HUES6 (cell line): ENCODE measurements around the gene HSD11B2.

Experiments used
- H3K27ac ChIP-seq: 2 replicates; pipeline ENCODE4 v1.7.0; 2013; ENCODE audit warnings: low read depth, mild to moderate bottlenecking, low read length, inconsistent platforms
- H3K27me3 ChIP-seq: 2 replicates; pipeline ENCODE4 v1.6.1; 2013; ENCODE audit warnings: low read length; ENCODE audit not compliant: control insufficient read depth, insufficient read depth
- H3K36me3 ChIP-seq: 2 replicates; pipeline ENCODE4 v1.6.1; 2013; ENCODE audit warnings: low read length; ENCODE audit not compliant: control insufficient read depth, insufficient read depth
- H3K4me1 ChIP-seq: 2 replicates; pipeline ENCODE4 v1.6.1; 2013; ENCODE audit warnings: low read length; ENCODE audit not compliant: control insufficient read depth, insufficient read depth
- H3K4me3 ChIP-seq: 2 replicates; pipeline ENCODE4 v1.5.1; 2013; ENCODE audit warnings: low read depth, low read length
- H3K9ac ChIP-seq: one replicate; pipeline ENCODE4 v1.6.1; 2013; ENCODE audit warnings: mild to moderate bottlenecking, low read length
- H3K9me3 ChIP-seq: 2 replicates; pipeline ENCODE4 v1.6.1; 2013; ENCODE audit warnings: low read depth, low read length; ENCODE audit not compliant: control insufficient read depth, insufficient read depth

HSD11B2 gene

GRCh38 chr16:67459066-67459860 is 28.3 kb downstream of the HSD11B2 start:
- H3K27ac ChIP-seq, result no peak overlapping the region
- H3K9me3 ChIP-seq, result no peaks in the 10 kb centered on the region
- no peak overlapping the region for H3K4me3 ChIP-seq
- H3K4me1 ChIP-seq, result no peaks in the 10 kb centered on the region; the same call in 1 of the 2 replicates
- no peaks in the 10 kb centered on the region for H3K36me3 ChIP-seq
- H3K9ac ChIP-seq, result no peak overlapping the region
- no peaks in the 10 kb centered on the region for H3K27me3 ChIP-seq

GRCh38 chr16:67459861-67460150 is 28.9 kb downstream of the HSD11B2 start:
- no peaks in the 10 kb centered on the region for H3K9me3 ChIP-seq
- no peak overlapping the region for H3K9ac ChIP-seq
- H3K27me3 ChIP-seq, result no peaks in the 10 kb centered on the region
- H3K36me3 ChIP-seq, result no peaks in the 10 kb centered on the region
- H3K4me3 ChIP-seq, result no peak overlapping the region
- no peaks in the 10 kb centered on the region for H3K4me1 ChIP-seq
- H3K27ac ChIP-seq, result no peak overlapping the region

- Histone ChIP-seq H3K36me3 (no peaks in the 10 kb centered on the region), H3K27me3 (no peaks in the 10 kb centered on the region), H3K27ac (no peak overlapping the region), H3K4me3 (no peak overlapping the region), H3K4me1 (no peaks in the 10 kb centered on the region), H3K9ac (no peak overlapping the region), H3K9me3 (no peaks in the 10 kb centered on the region)
Measured at GRCh38 chr16:67460168-67460567, 29.2 kb downstream of the HSD11B2 start.

GRCh38 chr16:67460961-67461360 is 30.0 kb downstream of the HSD11B2 start:
- H3K27me3 ChIP-seq, result no peaks in the 10 kb centered on the region
- peaks cover 4% of the 10 kb centered on the region; the same call in 1 of the 2 replicates for H3K4me1 ChIP-seq
- H3K4me3 ChIP-seq, result no peak overlapping the region
- H3K9ac ChIP-seq, result no peak overlapping the region
- no peak overlapping the region for H3K27ac ChIP-seq
- H3K36me3 ChIP-seq, result no peaks in the 10 kb centered on the region
- H3K9me3 ChIP-seq, result no peaks in the 10 kb centered on the region

GRCh38 chr16:67461600-67462278 is 30.8 kb downstream of the HSD11B2 start:
- no peaks in the 10 kb centered on the region for H3K36me3 ChIP-seq
- no peak overlapping the region for H3K9ac ChIP-seq
- no peaks in the 10 kb centered on the region for H3K9me3 ChIP-seq
- H3K27me3 ChIP-seq, result no peaks in the 10 kb centered on the region
- H3K4me3 ChIP-seq, result no peak overlapping the region
- H3K4me1 ChIP-seq, result peaks cover 4% of the 10 kb centered on the region; the same call in 1 of the 2 replicates
- no peak overlapping the region for H3K27ac ChIP-seq

GRCh38 chr16:67462279-67462655 is 31.3 kb downstream of the HSD11B2 start:
- Histone ChIP-seq H3K9me3 (no peaks in the 10 kb centered on the region), H3K4me3 (no peak overlapping the region), H3K27me3 (no peaks in the 10 kb centered on the region), H3K9ac (no peak overlapping the region), H3K27ac (no peak overlapping the region), H3K4me1 (peaks cover 4% of the 10 kb centered on the region; the same call in 1 of the 2 replicates), H3K36me3 (no peaks in the 10 kb centered on the region)

- Histone ChIP-seq H3K4me1 (peaks cover 4% of the 10 kb centered on the region; the same call in 1 of the 2 replicates), H3K9ac (no peak overlapping the region), H3K27ac (no peak overlapping the region), H3K9me3 (no peaks in the 10 kb centered on the region), H3K36me3 (no peaks in the 10 kb centered on the region), H3K27me3 (no peaks in the 10 kb centered on the region), H3K4me3 (no peak overlapping the region)
Measured at GRCh38 chr16:67463059-67463458, 32.1 kb downstream of the HSD11B2 start.

GRCh38 chr16:67463691-67464090 is 32.8 kb downstream of the HSD11B2 start:
- Histone ChIP-seq H3K36me3 (no peaks in the 10 kb centered on the region), H3K27ac (no peak overlapping the region), H3K9ac (no peak overlapping the region), H3K9me3 (no peaks in the 10 kb centered on the region), H3K27me3 (no peaks in the 10 kb centered on the region), H3K4me3 (no peak overlapping the region), H3K4me1 (peaks cover 4% of the 10 kb centered on the region; the same call in 1 of the 2 replicates)

GRCh38 chr16:67464565-67464964 is 33.6 kb downstream of the HSD11B2 start:
- H3K9me3 ChIP-seq, result no peaks in the 10 kb centered on the region

GRCh38 chr16:67466581-67466980 is 35.7 kb downstream of the HSD11B2 start:
- H3K36me3 ChIP-seq, result no peaks in the 10 kb centered on the region
- no peak overlapping the region for H3K4me3 ChIP-seq
- H3K9me3 ChIP-seq, result no peaks in the 10 kb centered on the region
- no peak overlapping the region for H3K27ac ChIP-seq
- peaks cover 4% of the 10 kb centered on the region; the same call in 1 of the 2 replicates for H3K4me1 ChIP-seq
- no peaks in the 10 kb centered on the region for H3K27me3 ChIP-seq
- no peak overlapping the region for H3K9ac ChIP-seq

More at GRCh38 chr16:67464565-67464964, 33.6 kb downstream of the HSD11B2 start:
- no peak overlapping the region for H3K9ac ChIP-seq
- H3K27me3 ChIP-seq, result no peaks in the 10 kb centered on the region
- peaks cover 4% of the 10 kb centered on the region; the same call in 1 of the 2 replicates for H3K4me1 ChIP-seq
- H3K27ac ChIP-seq, result no peak overlapping the region
- H3K36me3 ChIP-seq, result no peaks in the 10 kb centered on the region
- no peak overlapping the region for H3K4me3 ChIP-seq

- Histone ChIP-seq H3K4me1 (peaks cover 4% of the 10 kb centered on the region; the same call in 1 of the 2 replicates), H3K27me3 (no peaks in the 10 kb centered on the region), H3K36me3 (no peaks in the 10 kb centered on the region)
Measured at GRCh38 chr16:67468731-67469130, 37.8 kb downstream of the HSD11B2 start.

More at GRCh38 chr16:67468731-67469130, 37.8 kb downstream of the HSD11B2 start:
- Histone ChIP-seq H3K4me3 (no peak overlapping the region), H3K9me3 (no peaks in the 10 kb centered on the region), H3K27ac (no peak overlapping the region), H3K9ac (no peak overlapping the region)
